Stimulated activated CD4-positive, alpha-beta T cell treated with anti-CD3 and anti-CD28 coated beads, TNF-alpha, amount 100 ng/mL, for 48 hours (primary cell): ENCODE measurements around the gene DPP6.

Source experiments
- DNase-seq, 3 donors: peaks; one replicate each; pipeline ENCODE4 v3.0.0-alpha.2; 2020; ENCODE audit warnings: low read depth in 3 of 3

DPP6 gene

DNA sequence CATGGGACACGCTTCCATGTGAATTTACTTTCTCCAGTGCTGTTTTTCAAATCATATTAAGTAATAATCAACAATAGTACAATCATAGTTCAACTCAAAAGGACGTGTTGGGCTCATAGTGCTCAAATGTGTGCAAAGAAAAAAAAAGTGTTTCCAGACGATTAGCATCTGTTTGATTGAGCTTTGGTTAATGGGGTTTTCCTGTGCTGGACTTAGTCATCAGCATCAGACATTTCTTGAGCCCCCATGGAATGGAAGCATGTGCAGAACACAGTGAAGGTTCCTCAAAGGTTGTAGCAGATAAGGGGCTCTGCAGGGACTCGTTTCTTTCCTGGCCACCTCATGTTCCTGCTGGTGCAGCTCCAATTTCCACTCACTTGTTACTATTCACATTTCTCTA, 716.8 kb downstream of the DPP6 start:
- no peak for DNase-seq

DNA sequence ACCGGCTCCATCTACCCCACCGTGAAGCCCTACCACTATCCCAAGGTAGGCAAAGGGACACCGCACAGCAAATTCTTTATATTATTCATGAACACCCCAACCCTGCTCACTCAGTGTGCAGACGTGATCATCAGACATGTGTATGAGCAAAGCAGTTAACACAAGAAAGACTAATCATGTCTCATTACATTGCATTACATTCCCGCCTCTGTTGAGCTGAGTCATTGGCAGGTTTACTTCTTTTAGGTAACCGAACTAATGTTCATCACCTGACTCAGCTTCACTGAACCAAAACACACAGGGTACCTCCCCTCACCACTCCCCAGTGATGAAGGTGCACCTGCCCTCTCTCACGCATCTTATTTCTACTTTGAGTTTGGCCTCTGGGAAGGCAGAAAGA, 717.3 kb downstream of the DPP6 start:
- no peak for DNase-seq

DNA sequence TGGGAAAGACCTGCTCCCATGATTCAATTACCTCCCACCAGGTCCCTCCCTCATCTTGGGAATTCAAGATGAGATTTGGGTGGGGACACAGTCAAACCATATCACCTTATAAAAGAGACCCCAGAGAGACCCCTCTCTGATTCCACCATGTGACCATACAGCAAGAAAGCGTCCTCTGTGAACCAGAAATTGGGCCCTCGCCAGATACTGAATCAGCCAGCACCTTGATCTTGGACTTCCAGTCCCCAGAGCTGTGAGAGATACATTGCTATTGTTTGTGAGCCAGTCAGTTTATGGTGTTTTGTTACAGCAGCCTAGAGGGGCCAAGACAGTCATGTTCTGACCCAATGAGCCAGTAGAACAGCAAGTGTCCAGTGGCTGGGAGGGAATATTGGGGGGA, 718.2 kb downstream of the DPP6 start:
- no peak for DNase-seq

DNA sequence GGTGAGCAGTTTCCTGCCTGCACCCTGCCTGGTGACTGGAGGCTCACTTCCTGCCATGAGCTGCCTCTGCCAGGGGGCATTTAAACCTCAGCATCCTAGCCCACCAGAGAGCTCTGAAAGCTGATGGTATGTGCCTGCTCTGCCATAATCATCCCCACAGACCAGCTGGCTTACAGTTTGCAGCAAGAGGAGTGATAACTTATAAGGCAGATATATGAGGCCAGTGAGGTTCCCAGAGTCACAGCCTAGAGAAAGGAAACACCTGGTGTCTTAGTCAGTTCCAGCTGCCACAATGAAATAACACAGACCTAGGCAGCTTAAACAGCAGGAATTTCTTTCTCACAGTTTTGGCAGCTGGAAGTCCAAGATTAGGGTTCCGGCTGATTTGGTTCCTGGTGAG, 718.8 kb downstream of the DPP6 start:
- no peak for DNase-seq

DNA sequence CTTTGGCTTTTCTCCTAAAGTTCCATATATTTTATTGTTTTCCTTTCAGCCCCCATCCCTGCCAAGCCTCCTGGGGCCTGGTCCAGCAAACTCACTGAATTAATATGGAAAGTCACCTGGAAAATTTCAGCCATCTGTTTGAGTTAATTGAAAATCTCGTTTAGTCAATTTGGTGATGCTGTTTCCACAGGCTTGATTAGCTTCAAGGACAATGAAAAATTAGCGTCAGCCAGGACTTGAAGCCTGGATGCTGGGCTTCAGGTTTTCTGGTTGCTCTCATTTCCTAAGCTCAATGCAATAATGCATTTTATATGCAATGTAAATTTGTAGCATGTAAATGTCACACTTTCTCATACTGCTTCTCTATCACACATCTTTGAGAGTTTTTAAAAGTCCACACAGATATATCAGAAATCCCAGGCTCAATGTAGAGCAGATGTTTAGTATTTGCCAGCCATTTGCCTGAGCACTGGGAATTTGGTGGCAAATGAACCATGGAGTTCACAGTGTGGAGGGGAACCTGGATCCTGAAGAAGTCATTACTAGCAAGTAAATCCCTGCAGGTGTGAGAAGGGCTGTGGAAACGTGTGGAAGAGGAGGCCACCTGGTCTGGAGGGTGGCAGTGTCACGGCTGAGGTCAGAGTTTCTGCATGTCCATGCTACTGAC, 722.2 kb downstream of the DPP6 start:
- DNase-seq, result no peak

DNA sequence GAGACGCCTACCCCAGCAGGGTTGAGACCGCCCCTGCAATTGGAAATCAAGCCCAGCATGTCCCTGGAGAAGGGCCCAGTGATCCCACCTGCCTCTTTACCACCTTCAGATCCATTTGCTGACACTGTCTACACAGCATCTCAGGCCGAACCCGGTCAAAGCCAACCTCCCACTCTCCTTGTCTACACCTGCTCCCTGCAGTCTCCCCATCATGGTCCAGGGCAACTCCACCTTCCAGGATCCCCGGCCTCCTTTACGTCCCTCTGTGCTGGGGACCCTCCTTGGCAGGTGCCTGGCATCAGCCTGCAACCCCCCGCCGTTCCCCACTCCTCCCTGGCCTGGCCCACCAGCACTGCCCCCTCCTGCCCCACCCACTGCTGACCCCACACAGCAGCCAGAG, 723.5 kb downstream of the DPP6 start:
- no peak for DNase-seq

DNA sequence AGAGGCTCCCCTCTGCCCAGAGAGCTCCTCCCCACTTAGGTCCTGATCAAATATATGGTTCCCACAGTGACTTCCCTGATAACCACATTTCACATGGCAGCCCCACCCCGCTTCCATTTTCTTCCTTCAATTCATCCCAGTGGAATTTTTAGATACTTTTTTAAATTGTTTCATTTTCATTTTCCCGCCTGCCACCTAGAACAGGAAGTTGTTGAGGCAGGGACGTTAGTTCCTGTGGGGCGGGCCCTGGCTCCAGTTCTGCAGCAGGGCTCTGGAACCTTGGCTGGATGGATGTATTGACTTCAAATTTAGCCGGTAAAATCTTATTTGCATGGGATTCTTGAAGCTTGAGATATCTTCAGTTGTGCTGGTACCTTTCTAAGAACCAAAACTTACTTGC, 724.2 kb downstream of the DPP6 start:
- DNase-seq, result no peak

DNA sequence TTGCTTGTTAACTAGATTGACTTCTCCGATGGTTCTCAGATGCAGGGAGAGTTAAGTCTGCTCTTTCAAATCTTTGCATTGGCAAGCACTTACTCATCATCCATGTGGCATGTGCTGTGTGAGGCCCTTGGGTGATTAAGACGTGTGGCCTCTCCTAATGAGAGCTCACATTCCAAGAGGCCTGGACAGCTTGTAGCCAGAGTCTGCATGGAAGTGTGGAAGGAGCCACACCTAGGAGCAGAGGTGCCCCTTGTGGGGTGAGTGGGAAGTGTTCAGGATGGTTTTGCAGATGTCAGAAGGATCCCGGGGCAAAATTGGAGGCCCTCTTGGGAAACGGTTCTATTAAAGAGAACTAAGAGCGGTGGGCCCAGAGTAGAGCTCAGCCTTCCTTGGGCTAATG, 724.8 kb downstream of the DPP6 start:
- DNase-seq, result no peak

DNA sequence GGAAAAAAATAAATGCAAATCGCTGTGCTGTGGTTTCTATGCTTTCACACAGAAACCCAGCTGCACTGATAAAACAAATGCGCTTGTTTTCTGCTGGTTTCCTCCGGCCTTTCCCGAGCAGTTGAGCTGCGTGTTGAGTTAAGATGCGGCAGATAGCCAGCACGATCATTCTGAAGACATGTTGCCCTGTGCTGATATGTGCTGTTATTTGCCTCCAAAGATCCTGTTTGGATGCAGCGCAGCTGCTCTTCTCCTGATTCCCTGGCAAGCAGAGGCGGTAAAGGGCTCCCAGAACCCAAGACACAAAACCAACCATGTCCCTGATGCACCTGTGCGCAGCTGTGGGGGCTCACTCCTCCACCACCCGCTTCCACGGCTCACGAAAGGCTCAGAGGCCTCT, 725.3 kb downstream of the DPP6 start:
- DNase-seq, result no peak

DNA sequence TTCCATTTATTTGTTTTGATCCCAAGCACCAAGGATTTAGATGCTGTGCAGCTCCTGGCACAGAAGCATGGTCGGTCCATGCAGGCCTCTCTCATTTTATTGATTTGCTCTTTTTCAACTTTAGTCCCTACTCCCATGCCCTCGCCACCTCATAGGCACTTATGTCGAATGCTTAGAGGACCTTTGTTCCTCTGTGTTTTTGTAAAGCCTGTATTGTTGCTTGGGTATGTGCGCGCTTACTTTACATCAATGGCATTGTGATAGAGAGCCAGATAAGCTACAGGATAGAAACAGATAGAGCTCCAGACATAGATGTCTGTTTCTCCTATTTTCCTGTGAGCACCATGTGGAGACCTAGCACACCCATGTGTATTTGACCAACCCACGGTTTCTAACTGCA, 725.7 kb downstream of the DPP6 start:
- DNase-seq, result no peak

DNA sequence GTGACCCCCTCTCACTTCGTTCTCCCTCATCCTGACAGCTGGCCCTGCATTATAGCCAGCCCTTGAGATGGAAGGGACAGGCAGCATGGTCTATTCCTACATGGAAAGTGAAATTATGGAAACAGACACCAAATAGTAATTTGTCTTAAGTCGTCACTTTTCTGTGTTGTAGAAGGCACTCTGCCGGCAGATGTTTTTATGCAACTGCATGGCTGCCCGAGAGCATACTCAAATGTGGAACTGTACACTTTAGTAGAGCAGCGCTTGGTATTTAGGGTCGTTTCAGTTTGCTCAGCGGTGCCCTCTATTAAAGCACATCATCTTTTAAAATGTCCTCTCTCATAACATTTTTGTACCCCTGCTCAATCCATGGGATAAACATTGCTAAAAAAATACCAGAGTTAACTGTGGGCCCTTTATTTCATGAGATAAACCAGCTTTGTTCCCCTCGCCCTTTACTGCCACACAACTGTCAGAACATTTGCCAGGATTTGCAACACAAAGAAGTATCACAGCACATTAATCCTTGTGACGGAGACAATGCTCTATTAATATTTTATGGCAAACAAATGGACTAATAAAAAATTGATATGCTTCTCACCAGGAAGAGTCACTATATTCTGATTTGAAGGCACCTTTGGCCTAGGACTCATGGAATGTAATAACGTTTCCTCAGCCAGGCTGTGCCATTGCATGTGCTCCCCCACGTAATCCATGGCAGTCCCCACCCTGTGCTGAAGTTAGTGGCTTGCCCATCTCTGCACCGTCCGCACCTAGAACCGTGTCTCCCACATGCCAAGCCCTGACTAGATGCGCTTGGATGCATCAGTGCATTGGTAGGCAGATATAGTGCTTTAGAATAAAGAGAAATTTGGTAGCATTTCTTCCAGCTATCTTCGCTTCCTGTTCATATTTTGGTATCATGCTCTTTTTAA, 729.4 kb downstream of the DPP6 start:
- DNase-seq, result no peak

DNA sequence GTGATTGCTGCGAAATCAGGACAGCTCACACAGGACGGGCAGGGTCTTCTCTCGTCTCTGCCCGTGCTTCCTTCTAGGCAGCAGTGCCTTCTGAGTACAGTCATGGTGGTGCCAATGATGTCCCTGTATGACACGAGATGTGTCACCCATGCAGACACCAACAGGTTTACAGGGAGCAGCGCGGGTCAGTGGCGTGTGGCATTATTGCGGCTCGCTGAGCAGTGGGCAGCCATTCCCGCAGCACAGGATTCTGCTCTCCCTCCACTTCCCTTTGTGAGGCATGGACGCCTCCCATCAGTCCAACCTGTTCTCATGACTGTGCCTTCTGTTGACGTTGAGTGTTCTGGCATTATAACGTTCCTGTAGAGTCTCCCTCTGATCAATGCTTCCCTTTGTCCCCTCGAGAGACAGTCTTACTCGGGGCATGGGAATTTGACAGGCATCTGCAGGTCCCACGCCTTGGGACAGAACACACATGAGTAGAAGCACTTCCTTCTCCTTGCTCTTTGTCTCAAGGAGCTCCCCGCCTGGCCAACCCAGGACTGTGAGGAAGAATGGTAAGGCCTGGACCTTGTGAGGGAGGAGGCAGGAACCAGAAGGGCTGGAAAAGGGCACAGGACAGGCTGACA, 731.2 kb downstream of the DPP6 start:
- no peak for DNase-seq

DNA sequence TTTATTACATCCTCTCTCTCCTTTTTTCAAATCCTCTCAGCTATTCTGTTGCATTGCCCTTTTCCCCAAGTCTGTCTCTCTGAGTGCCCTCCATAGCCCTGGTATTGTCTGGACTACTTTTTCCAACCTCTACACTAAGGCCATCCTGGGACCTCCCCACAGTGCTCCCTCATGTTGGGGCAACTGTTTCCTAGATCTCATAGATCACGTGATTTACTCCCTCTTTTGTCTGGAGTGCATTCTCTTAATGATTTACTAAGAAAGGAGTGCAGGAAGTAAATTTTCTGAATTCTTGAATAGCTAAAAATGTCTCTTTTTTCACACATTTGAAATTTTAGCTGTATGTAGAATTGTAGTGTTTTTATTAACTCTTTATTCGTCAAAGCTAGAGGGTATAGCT, 733.7 kb downstream of the DPP6 start:
- no peak for DNase-seq

DNA sequence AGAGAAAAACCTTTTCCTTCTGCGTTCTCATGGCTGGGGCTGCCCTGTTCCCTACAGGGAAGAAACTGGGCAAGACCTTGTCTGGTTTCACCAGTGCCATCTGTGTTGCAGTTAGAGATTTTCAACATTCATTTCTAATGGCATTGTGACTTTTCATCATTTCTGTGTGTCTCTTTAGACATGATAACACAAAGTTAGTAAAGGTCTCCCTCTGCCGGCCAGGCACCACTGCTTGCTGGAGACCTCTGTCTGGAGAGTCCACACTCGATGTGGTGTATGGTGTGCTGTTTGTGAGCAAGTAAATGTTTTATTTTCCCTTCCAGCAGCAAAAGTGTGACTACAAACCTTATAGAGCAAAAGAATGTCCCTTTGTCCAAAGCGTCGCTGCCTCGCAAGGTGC, 737.2 kb downstream of the DPP6 start:
- no peak for DNase-seq

DNA sequence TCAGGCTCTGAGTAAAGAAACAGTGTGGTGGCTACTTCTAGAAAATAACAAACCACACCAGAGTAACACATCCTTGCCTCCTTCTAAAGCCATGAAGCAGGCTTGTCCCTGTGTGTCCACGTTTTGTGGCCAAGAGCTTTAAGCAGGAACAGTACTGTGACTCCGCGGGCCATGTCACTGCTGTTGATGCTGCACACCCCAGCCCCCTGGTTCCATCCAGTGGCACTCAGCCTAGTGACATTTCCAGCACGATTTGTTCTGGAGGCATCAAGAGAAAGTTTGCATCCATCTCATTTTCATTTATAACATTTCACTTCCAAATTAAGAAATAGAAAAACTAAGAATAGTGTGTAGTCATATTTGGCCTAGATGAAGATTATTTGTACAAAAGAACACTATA, 739.4 kb downstream of the DPP6 start:
- no peak for DNase-seq

DNA sequence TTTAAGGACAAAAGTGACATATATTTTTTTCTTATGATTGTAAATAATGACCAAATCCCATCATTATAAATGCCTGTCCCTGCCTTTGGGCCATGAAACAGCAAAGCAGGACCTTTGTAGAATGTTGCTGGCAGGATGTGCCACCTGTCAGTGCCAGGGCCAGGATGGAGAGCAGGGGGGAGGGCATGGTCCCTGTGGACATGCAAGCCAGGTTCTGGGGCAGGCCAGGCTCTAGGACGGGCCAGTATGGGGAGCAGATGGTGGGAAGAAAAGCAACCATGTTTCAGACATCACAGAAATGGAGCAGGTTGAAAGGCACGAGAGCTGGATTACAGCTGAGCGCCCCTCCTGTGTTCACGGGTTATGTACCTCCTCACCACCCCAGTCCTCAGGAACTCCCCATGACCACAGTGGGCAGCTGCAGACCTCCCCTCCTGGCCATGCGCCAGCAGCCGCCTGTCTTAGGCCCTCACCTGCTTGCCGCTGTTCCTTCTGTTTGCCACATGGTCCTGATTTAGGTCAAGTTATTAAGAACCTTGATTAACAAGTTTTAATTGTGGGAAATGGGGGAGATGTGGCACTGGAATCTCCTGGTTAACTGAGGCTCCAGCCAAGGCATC, 740.3 kb downstream of the DPP6 start:
- no peak for DNase-seq

DNA sequence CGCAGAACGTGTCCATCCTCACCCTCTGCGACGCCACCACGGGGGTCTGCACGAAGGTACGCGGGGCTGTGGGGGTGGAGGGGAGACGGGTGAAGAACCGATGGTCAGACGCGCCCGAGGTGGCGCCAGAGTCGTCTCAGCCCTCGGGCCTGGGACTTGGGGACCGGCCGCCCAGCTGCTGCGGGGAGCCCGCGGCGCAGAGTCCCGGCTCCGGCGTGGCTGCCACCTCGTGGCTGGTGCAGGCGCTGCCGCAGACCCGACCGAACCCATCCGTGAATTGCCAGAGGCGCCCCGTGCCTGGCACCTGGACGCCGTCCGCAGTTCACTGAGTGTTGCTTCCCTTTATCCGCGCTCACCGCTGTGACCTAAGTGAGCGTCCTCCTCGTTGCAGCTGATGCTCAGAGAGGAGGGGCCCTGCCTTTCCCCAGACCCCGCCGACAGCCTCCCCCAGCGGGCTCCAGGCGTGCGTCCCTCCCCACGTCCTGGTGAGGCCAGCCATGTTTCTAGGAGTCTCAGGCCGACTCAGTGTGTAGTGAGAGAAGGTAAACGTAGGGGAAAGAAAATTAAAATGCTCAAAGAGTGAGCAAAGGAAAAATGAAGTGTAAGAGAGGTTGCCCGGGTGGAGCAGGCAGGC, 742.1 kb downstream of the DPP6 start:
- DNase-seq, result peak in 2 of 3 donors; percentile 1 to 5

DNA sequence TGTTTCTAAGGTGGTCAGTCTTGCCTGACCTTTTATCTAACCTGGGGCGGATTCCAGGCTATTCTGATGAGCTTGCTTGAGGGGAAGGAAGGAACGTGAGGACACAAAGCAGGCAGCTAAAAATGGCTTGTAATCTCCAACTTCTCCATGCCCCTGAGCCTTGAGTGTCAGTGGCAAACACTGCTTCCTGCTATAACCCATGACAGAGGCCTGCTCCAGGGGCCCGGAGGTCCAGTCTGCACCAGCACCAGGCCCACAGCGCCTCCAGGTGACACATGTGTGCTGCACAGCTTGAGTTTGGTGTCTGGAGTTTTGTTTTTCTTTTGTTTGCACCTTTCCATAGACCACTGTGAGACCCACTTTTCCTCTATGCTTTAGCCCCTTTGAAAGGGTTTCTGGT, 742.8 kb downstream of the DPP6 start:
- DNase-seq, result no peak

DNA sequence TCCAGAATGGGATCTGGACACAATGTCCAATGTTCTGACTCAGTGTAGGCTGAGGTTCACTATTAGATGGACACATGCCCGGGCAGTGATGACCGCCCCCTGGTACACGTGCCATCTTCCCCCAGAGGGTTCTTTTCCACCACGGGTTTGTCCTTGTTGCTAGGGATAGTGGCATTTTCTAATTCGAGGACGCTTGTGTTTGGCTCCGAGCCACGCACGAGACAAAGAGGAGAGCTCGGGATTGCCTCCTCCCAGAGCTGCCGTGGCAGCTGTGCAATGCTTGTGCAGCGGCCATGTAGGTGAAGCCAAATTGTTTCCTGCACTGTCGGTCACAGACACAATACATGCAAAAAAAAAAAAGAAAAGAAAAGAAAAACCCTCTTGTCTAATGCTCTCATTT, 743.2 kb downstream of the DPP6 start:
- no peak for DNase-seq

DNA sequence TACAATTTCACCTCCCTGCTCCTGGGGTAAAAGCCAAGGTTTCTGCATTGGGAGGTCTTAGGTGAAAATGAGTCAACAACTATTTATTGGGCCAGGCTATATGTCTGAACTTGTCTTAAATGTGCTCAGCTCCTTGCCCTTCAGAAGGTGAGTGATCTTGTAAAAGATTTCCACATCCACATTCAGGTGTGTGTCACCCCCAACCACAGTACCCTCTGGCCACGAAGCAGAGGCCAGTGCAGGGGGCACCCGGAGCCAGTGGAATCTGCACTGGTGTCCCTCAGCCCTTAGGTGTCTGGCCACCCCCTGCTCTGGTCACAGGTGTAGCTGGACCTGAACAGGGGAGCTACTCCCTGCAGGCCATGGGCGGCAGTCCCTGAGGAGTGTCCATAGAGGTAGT, 752.3 kb downstream of the DPP6 start:
- no peak for DNase-seq

DNA sequence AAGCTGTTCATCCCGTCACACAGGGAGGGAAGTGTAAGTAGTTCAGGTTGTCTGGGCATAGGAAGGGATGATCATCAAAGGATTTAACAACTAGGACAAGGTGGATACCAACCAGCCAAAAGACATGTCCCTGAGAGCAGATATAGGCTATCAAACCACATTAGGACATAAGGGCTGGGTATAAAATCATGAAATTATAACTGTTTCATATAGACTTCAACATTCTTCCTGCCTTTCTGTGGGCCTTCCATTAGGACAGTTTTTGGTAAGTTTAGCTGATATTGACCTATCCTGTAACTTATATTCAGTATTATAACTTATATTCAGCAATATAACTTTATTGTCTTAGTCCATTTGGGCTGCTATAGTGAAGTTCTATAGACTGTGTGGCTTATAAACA, 759.8 kb downstream of the DPP6 start:
- no peak for DNase-seq
